ENCODE results near the gene PRKN.

DNA sequence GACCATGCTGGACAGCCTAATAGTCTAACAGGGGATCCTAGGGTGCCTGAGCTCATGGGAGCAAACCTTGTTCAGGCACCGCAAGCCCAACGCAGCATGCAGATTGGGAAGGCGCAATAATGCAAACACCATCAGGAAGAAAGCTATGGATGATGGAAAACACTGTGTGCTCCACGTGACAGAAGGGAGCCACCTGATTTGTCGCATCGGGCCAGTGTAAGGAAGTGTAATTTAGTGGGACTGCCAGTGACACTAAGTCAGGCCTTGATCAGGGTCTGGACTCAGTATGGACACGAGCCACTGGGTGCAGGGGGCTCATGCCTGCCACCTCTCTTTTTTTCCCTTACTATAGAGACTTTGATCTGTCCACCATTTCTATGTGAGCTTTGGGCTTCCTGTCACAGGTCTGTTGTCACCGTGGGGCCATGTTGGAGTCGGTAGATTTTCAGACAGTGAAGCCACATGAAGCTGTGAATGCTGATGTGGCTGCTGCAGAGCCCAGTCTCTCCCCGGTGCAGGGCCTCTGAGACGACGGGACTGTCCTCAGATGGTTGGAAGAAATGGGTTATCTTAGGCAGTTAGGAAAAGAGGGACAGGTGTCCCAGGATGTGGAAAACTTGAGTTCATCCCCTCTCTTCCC is 1379.5 kb downstream of the PRKN start:
- TF ChIP-seq CTCF (IDR thresholded peaks at IDR 0.05; ENCODE audit: low read length) (no peak), EZH2 (IDR thresholded peaks at IDR 0.05; ENCODE audit: borderline replicate concordance, low read length) (no peak)

All from OCI-LY1 (cell line).